Neural progenitor cell (in vitro differentiated cells): ENCODE measurements around the gene MAP3K4. TPM values are rescaled to one million over a fixed set of nuclear protein-coding genes. Genes with fewer than 3 reads are reported as not detected.

Experiments used
- DNase-seq: peaks from one replicate; pipeline ENCODE4 v3.0.0-alpha.2; 2016; ENCODE audit warnings: low spot score
- H2AFZ ChIP-seq: fragments of 200-600 bp; sonication (generic); replicated peaks from 2 replicates; pipeline ENCODE4 v1.6.1; 2016; ENCODE audit warnings: antibody characterized with exemption
- H3F3A ChIP-seq: fragments of 200-600 bp; sonication (generic); 2 replicates; pipeline ENCODE4 v1.6.1; 2016; ENCODE audit warnings: antibody characterized with exemption, low read depth
- H3K27ac ChIP-seq: fragments of 200-600 bp; sonication (generic); 2 replicates; pipeline ENCODE4 v1.5.1; 2016; ENCODE audit warnings: mild to moderate bottlenecking
- H3K27me3 ChIP-seq: fragments of 200-600 bp; sonication (generic); 2 replicates; pipeline ENCODE4 v1.6.1; 2016; ENCODE audit warnings: mild to moderate bottlenecking, moderate library complexity
- H3K36me3 ChIP-seq: fragments of 200-600 bp; sonication (generic); 2 replicates; pipeline ENCODE4 v1.5.1; 2016
- H3K4me1 ChIP-seq: fragments of 200-600 bp; sonication (generic); 2 replicates; pipeline ENCODE4 v1.6.1; 2016; ENCODE audit warnings: mixed run types
- H3K4me2 ChIP-seq: fragments of 200-600 bp; sonication (generic); 2 replicates; pipeline ENCODE4 v1.6.1; 2016
- H3K4me3 ChIP-seq: fragments of 200-600 bp; sonication (generic); 2 replicates; pipeline ENCODE4 v1.5.1; 2016
- H3K79me2 ChIP-seq: fragments of 200-600 bp; sonication (generic); 2 replicates; pipeline ENCODE4 v1.6.1; 2016; ENCODE audit warnings: low read depth
- H3K9ac ChIP-seq: fragments of 200-600 bp; sonication (generic); 2 replicates; pipeline ENCODE4 v1.6.1; 2016
- H3K9me3 ChIP-seq: fragments of 200-600 bp; sonication (generic); 2 replicates; pipeline ENCODE4 v1.5.1; 2016; ENCODE audit warnings: low read depth
- H4K20me1 ChIP-seq: fragments of 200-600 bp; sonication (generic); 2 replicates; pipeline ENCODE4 v1.6.1; 2016; ENCODE audit warnings: low read depth
- H3K27ac Mint-ChIP-seq: 3 replicates; pipeline ENCODE4 v1.8.0; 2021; ENCODE audit warnings: mixed read lengths
- H3K27me3 Mint-ChIP-seq: 2 replicates; pipeline ENCODE4 v1.8.0; 2022; ENCODE audit warnings: low read depth, mild to moderate bottlenecking, inconsistent platforms, moderate library complexity, mixed read lengths; ENCODE audit not compliant: insufficient read depth
- H3K36me3 Mint-ChIP-seq: 3 replicates; pipeline ENCODE4 v1.8.0; 2021; ENCODE audit warnings: mixed read lengths
- H3K4me1 Mint-ChIP-seq: 3 replicates; pipeline ENCODE4 v1.8.0; 2021; ENCODE audit warnings: mixed read lengths
- H3K4me3 Mint-ChIP-seq: 3 replicates; pipeline ENCODE4 v1.8.0; 2021; ENCODE audit warnings: mild to moderate bottlenecking, moderate library complexity, mixed read lengths
- H3K9me3 Mint-ChIP-seq: 3 replicates; pipeline ENCODE4 v1.8.0; 2020; ENCODE audit warnings: mixed read lengths
- CTCF ChIP-seq: fragments of 200-600 bp; sonication (generic); IDR thresholded peaks from 2 replicates; pipeline ENCODE4 v1.5.1; 2017; ENCODE audit warnings: antibody characterized with exemption, mild to moderate bottlenecking
- EZH2 ChIP-seq: fragments of 200-600 bp; sonication (generic); IDR thresholded peaks from 2 replicates; pipeline ENCODE4 v1.6.1; 2017; ENCODE audit warnings: antibody characterized with exemption, mild to moderate bottlenecking, moderate library complexity
- EZH2phosphoT487 ChIP-seq: fragments of 200-600 bp; sonication (generic); IDR thresholded peaks from 2 replicates; pipeline ENCODE4 v1.6.1; 2017; ENCODE audit warnings: antibody characterized with exemption
- total RNA-seq: library from RNA; depleted of rRNA; stranded (reverse); fragments of >200 nt; gene quantifications from 2 replicates; pipeline ENCODE4 v1.2.3, GENCODE V29; 2015; ENCODE audit warnings: low replicate concordance

The MAP3K4 gene
- total RNA-seq, 1 donor from 2014 or later: 59.6 TPM

GRCh38 chr6:161024364-161024920 lies 32.9 kb downstream of the MAP3K4 start:
- Mint-ChIP-seq H3K4me3 (no peak overlapping the region), H3K27me3 (peaks cover 2% of the 10 kb centered on the region), H3K9me3 (no peaks in the 10 kb centered on the region), H3K36me3 (peaks cover 29% of the 10 kb centered on the region), H3K27ac (no peak overlapping the region), H3K4me1 (no peaks in the 10 kb centered on the region)
- H3K9me3 ChIP-seq: no peaks in the 10 kb centered on the region
- H3K4me1 ChIP-seq: no peaks in the 10 kb centered on the region
- H3K27ac ChIP-seq: no peak overlapping the region
- no peak overlapping the region for H2AFZ ChIP-seq
- H3K4me2 ChIP-seq: no peak overlapping the region
- TF ChIP-seq CTCF (no peak), EZH2 (no peak), EZH2phosphoT487 (no peak)
- H3F3A ChIP-seq: no peaks in the 10 kb centered on the region
- DNase-seq: no peak
- H3K79me2 ChIP-seq: peaks cover 89% of the 10 kb centered on the region
- H4K20me1 ChIP-seq: peaks cover 3% of the 10 kb centered on the region
- no peak overlapping the region for H3K4me3 ChIP-seq
- H3K27me3 ChIP-seq: no peaks in the 10 kb centered on the region
- H3K9ac ChIP-seq: no peak overlapping the region
- H3K36me3 ChIP-seq: no peaks in the 10 kb centered on the region

GRCh38 chr6:161027385-161027784 lies 35.8 kb downstream of the MAP3K4 start:
- Mint-ChIP-seq H3K4me1 (no peaks in the 10 kb centered on the region), H3K4me3 (no peak overlapping the region), H3K36me3 (peaks cover 17% of the 10 kb centered on the region), H3K9me3 (no peaks in the 10 kb centered on the region), H3K27me3 (no peaks in the 10 kb centered on the region), H3K27ac (no peak overlapping the region)
- H3K4me2 ChIP-seq: no peak overlapping the region
- no peak overlapping the region for H2AFZ ChIP-seq
- no peaks in the 10 kb centered on the region for H3K9me3 ChIP-seq
- DNase-seq: no peak
- H3K79me2 ChIP-seq: peaks cover 90% of the 10 kb centered on the region
- peaks cover 3% of the 10 kb centered on the region for H4K20me1 ChIP-seq
- TF ChIP-seq EZH2phosphoT487: no peak
- no peak for TF ChIP-seq CTCF
- no peak for TF ChIP-seq EZH2
- no peak overlapping the region for H3K4me3 ChIP-seq
- no peaks in the 10 kb centered on the region for H3F3A ChIP-seq
- H3K36me3 ChIP-seq: no peaks in the 10 kb centered on the region
- H3K4me1 ChIP-seq: no peaks in the 10 kb centered on the region
- H3K27ac ChIP-seq: no peak overlapping the region
- no peak overlapping the region for H3K9ac ChIP-seq
- H3K27me3 ChIP-seq: no peaks in the 10 kb centered on the region

GRCh38 chr6:161029195-161029809 lies 37.7 kb downstream of the MAP3K4 start:
- Histone ChIP-seq H3K4me3 (no peak overlapping the region), H3K27me3 (no peaks in the 10 kb centered on the region), H4K20me1 (peaks cover 3% of the 10 kb centered on the region), H3K4me2 (no peak overlapping the region), H3K9ac (no peak overlapping the region), H2AFZ (no peak overlapping the region), H3K4me1 (no peaks in the 10 kb centered on the region), H3K27ac (no peak overlapping the region), H3K36me3 (no peaks in the 10 kb centered on the region), H3F3A (no peaks in the 10 kb centered on the region), H3K79me2 (peaks cover 86% of the 10 kb centered on the region), H3K9me3 (no peaks in the 10 kb centered on the region)
- no peaks in the 10 kb centered on the region for H3K4me1 Mint-ChIP-seq
- no peaks in the 10 kb centered on the region for H3K27me3 Mint-ChIP-seq
- DNase-seq: no peak
- peaks cover 17% of the 10 kb centered on the region for H3K36me3 Mint-ChIP-seq
- no peak overlapping the region for H3K27ac Mint-ChIP-seq
- no peak overlapping the region for H3K4me3 Mint-ChIP-seq
- H3K9me3 Mint-ChIP-seq: no peaks in the 10 kb centered on the region
- TF ChIP-seq CTCF (no peak), EZH2 (no peak), EZH2phosphoT487 (no peak)
